ENCODE measurements around the gene CAMTA1.

The CAMTA1 gene

GRCh38 chr1:7292714-7293419 lies 507.6 kb downstream of the CAMTA1 start:
- no peak for TF ChIP-seq CTCF (conservative IDR thresholded peaks at IDR 0.05; ENCODE audit: control insufficient read depth, insufficient read depth, low read depth, low read length)
- DNase-seq (ENCODE audit: low read depth), result no peak
- no peak overlapping the region for H3K4me3 ChIP-seq (ENCODE audit: control insufficient read depth, low read depth, low read length)

- no peak for TF ChIP-seq CTCF (conservative IDR thresholded peaks at IDR 0.05; ENCODE audit: control insufficient read depth, insufficient read depth, low read depth, low read length)
- no peak overlapping the region for H3K4me3 ChIP-seq (ENCODE audit: control insufficient read depth, low read depth, low read length)
- no peak for DNase-seq (ENCODE audit: low read depth)
These were observed 508.7 kb downstream of the CAMTA1 start for GRCh38 chr1:7293702-7294629.

- no peak for DNase-seq (ENCODE audit: low read depth)
- H3K4me3 ChIP-seq (ENCODE audit: control insufficient read depth, low read depth, low read length), result no peak overlapping the region
- no peak for TF ChIP-seq CTCF (conservative IDR thresholded peaks at IDR 0.05; ENCODE audit: control insufficient read depth, insufficient read depth, low read depth, low read length)
These were observed 509.4 kb downstream of the CAMTA1 start for GRCh38 chr1:7294636-7295035.

GRCh38 chr1:7295946-7296345 lies 510.7 kb downstream of the CAMTA1 start:
- no peak overlapping the region for H3K4me3 ChIP-seq (ENCODE audit: control insufficient read depth, low read depth, low read length)
- DNase-seq (ENCODE audit: low read depth), result peak; percentile 75
- TF ChIP-seq CTCF (conservative IDR thresholded peaks at IDR 0.05; ENCODE audit: control insufficient read depth, insufficient read depth, low read depth, low read length), result no peak

GRCh38 chr1:7296968-7297367 lies 511.7 kb downstream of the CAMTA1 start:
- no peak for TF ChIP-seq CTCF (conservative IDR thresholded peaks at IDR 0.05; ENCODE audit: control insufficient read depth, insufficient read depth, low read depth, low read length)
- no peak overlapping the region for H3K4me3 ChIP-seq (ENCODE audit: control insufficient read depth, low read depth, low read length)
- no peak for DNase-seq (ENCODE audit: low read depth)

GRCh38 chr1:7298145-7298544 lies 512.9 kb downstream of the CAMTA1 start:
- DNase-seq (ENCODE audit: low read depth), result no peak
- H3K4me3 ChIP-seq (ENCODE audit: control insufficient read depth, low read depth, low read length), result no peak overlapping the region
- no peak for TF ChIP-seq CTCF (conservative IDR thresholded peaks at IDR 0.05; ENCODE audit: control insufficient read depth, insufficient read depth, low read depth, low read length)

All from fibroblast of mammary gland (primary cell).